IMR-90 (cell line): ENCODE data around the gene C1orf74. TPM values are rescaled to one million over a fixed set of nuclear protein-coding genes. Genes with fewer than 3 reads are reported as not detected.

Source experiments
- ATAC-seq: fragments of 200-7000 bp; cut with Tn5 transposase; 2 replicates; pipeline ENCODE4 v1.9.1; 2020; ENCODE audit warnings: low read depth, mild to moderate bottlenecking, moderate library complexity
- BruUV-seq: library from RNA; stranded (reverse); fragments of 400-500 nt; replicated peaks from 2 replicates; lab custom pipeline; 2021; lab: Mats Ljungman, UMichigan
- CTCF ChIA-PET: fragments of 300-600 bp; formaldehyde crosslinking; extraction: SDS; loops from one replicate; lab custom pipeline; 2021; ENCODE audit warnings: antibody characterized with exemption; lab: Yijun Ruan, JAX
- POLR2A ChIA-PET: fragments of 300-600 bp; sonication (Branson Sonifier 250); formaldehyde crosslinking; loops from one replicate; lab custom pipeline; 2022; ENCODE audit warnings: antibody characterized with exemption; ENCODE audit not compliant: unreplicated experiment; lab: Charles Lee
- DNase-seq: peaks from one replicate; pipeline ENCODE4 v3.0.0; 2013
- H2AFZ ChIP-seq: replicated peaks from 2 replicates; pipeline ENCODE3; 2013; ENCODE audit warnings: low read length, mild to moderate bottlenecking; ENCODE audit not compliant: poor library complexity
- H2AK5ac ChIP-seq: 2 replicates; pipeline ENCODE4 v1.6.1; 2013; ENCODE audit warnings: low read depth, low read length, inconsistent platforms
- H2AK9ac ChIP-seq: replicated peaks from 2 replicates; pipeline ENCODE3; 2013; ENCODE audit warnings: mild to moderate bottlenecking, low read depth, low read length, moderate library complexity; ENCODE audit not compliant: poor library complexity
- H2BK120ac ChIP-seq: 2 replicates; pipeline ENCODE4 v1.6.1; 2013; ENCODE audit warnings: low read depth, low read length, inconsistent platforms
- H2BK15ac ChIP-seq: 3 replicates; pipeline ENCODE4 v1.6.1; 2013; ENCODE audit warnings: low read depth, low read length, inconsistent platforms
- H2BK20ac ChIP-seq: 2 replicates; pipeline ENCODE4 v1.6.1; 2013; ENCODE audit warnings: low read depth, mild to moderate bottlenecking, inconsistent platforms, low read length, moderate library complexity
- H2BK5ac ChIP-seq: 2 replicates; pipeline ENCODE4 v1.6.1; 2013; ENCODE audit warnings: mild to moderate bottlenecking, low read depth, low read length, inconsistent platforms; ENCODE audit not compliant: poor library complexity, severe bottlenecking
- H3K14ac ChIP-seq: replicated peaks from 2 replicates; pipeline ENCODE4 v1.6.1; 2013; ENCODE audit warnings: low read depth, low read length, inconsistent platforms
- H3K18ac ChIP-seq: 2 replicates; pipeline ENCODE4 v1.6.1; 2013; ENCODE audit warnings: low read depth, low read length, control low read depth
- H3K23ac ChIP-seq: 2 replicates; pipeline ENCODE4 v1.6.1; 2013; ENCODE audit warnings: low read depth, low read length, inconsistent platforms
- H3K27ac ChIP-seq: 2 replicates; pipeline ENCODE4 v1.5.1; 2013; ENCODE audit warnings: mild to moderate bottlenecking, control low read depth, low read length; ENCODE audit not compliant: insufficient read depth
- H3K27me3 ChIP-seq: 2 replicates; pipeline ENCODE4 v1.6.1; 2013; ENCODE audit warnings: low read length; ENCODE audit not compliant: control insufficient read depth, insufficient read depth
- H3K36me3 ChIP-seq: 2 replicates; pipeline ENCODE4 v1.6.1; 2013; ENCODE audit warnings: low read length, mixed read lengths; ENCODE audit not compliant: control insufficient read depth, insufficient read depth
- H3K4ac ChIP-seq: 2 replicates; pipeline ENCODE4 v1.6.1; 2013; ENCODE audit warnings: low read depth, low read length, inconsistent platforms
- H3K4me1 ChIP-seq: 2 replicates; pipeline ENCODE4 v1.6.1; 2013; ENCODE audit warnings: low read length, mixed read lengths; ENCODE audit not compliant: control insufficient read depth, insufficient read depth
- H3K4me2 ChIP-seq: 2 replicates; pipeline ENCODE4 v1.6.1; 2013; ENCODE audit warnings: low read depth, mild to moderate bottlenecking, control low read depth, low read length, moderate library complexity
- H3K4me3 ChIP-seq: 2 replicates; pipeline ENCODE4 v1.5.1; 2013; ENCODE audit warnings: low read depth, mild to moderate bottlenecking, control low read depth, low read length, moderate library complexity; ENCODE audit not compliant: insufficient read depth
- H3K56ac ChIP-seq: 2 replicates; pipeline ENCODE4 v1.6.1; 2013; ENCODE audit warnings: low read length, inconsistent platforms; ENCODE audit not compliant: insufficient read depth; ENCODE audit errors: extremely low read depth
- H3K79me1 ChIP-seq, 2 experiments: 2 replicates each; pipeline ENCODE4 v1.6.1; 2013; ENCODE audit warnings: low read length in 2 of 2, inconsistent platforms in 1 of 2, low read depth in 1 of 2
- H3K9ac ChIP-seq: 2 replicates; pipeline ENCODE4 v1.6.1; 2013; ENCODE audit warnings: low read depth, low read length, control low read depth
- H3K9me1 ChIP-seq: 2 replicates; pipeline ENCODE4 v1.6.1; 2013; ENCODE audit warnings: low read length, inconsistent platforms; ENCODE audit not compliant: insufficient read depth
- H3K9me3 ChIP-seq: 2 replicates; pipeline ENCODE4 v1.6.1; 2013; ENCODE audit warnings: low read length; ENCODE audit not compliant: control insufficient read depth, insufficient read depth
- H4K20me1 ChIP-seq: 2 replicates; pipeline ENCODE4 v1.6.1; 2013; ENCODE audit warnings: low read length, inconsistent platforms; ENCODE audit not compliant: insufficient read depth
- H4K5ac ChIP-seq: 2 replicates; pipeline ENCODE4 v1.6.1; 2013; ENCODE audit warnings: mild to moderate bottlenecking, low read depth, low read length, control low read depth
- H4K8ac ChIP-seq, 2 experiments: 2 replicates each; pipeline ENCODE4 v1.6.1; 2013; ENCODE audit warnings: low read depth in 2 of 2, low read length in 2 of 2, control low read depth in 1 of 2, inconsistent platforms in 1 of 2
- H4K91ac ChIP-seq: 2 replicates; pipeline ENCODE4 v1.6.1; 2013; ENCODE audit warnings: low read depth, low read length, inconsistent platforms; ENCODE audit not compliant: insufficient read depth
- BHLHE40 ChIP-seq: fragments of 150-350 bp; IDR thresholded peaks from 2 replicates; pipeline ENCODE4 v1.6.1; 2016; ENCODE audit warnings: mild to moderate bottlenecking, low read depth, low read length
- CEBPB ChIP-seq: IDR thresholded peaks from 2 replicates; pipeline ENCODE4 v1.6.1; 2012; ENCODE audit warnings: low read depth, low read length, improper control_type of control experiment
- CHD1 ChIP-seq: IDR thresholded peaks from 2 replicates; pipeline ENCODE4 v1.6.1; 2012; ENCODE audit warnings: low read depth, low read length, improper control_type of control experiment
- FOS ChIP-seq: fragments of 150-350 bp; IDR thresholded peaks from 2 replicates; pipeline ENCODE4 v1.6.1; 2016; ENCODE audit warnings: low read depth, low read length
- MAFK ChIP-seq: IDR thresholded peaks from 2 replicates; pipeline ENCODE4 v1.6.1; 2012; ENCODE audit warnings: low read depth, low read length, improper control_type of control experiment
- MAZ ChIP-seq: IDR thresholded peaks from 2 replicates; pipeline ENCODE4 v1.6.1; 2012; ENCODE audit warnings: low read depth, mild to moderate bottlenecking, low read length, improper control_type of control experiment, moderate library complexity, borderline replicate concordance
- MXI1 ChIP-seq: IDR thresholded peaks from 2 replicates; pipeline ENCODE4 v1.6.1; 2012; ENCODE audit warnings: low read depth, mild to moderate bottlenecking, low read length, moderate library complexity, borderline replicate concordance
- NFE2L2 ChIP-seq: fragments of 150-350 bp; IDR thresholded peaks from 2 replicates; pipeline ENCODE4 v1.6.1; 2016; ENCODE audit warnings: low read depth, mild to moderate bottlenecking, low read length
- POLR2A ChIP-seq: IDR thresholded peaks from 2 replicates; pipeline ENCODE4 v1.6.1; 2012; ENCODE audit warnings: mild to moderate bottlenecking, low read depth, low read length
- RAD21 ChIP-seq: IDR thresholded peaks from 2 replicates; pipeline ENCODE4 v1.6.1; 2012; ENCODE audit warnings: low read length, improper control_type of control experiment
- RCOR1 ChIP-seq: IDR thresholded peaks from 2 replicates; pipeline ENCODE4 v1.6.1; 2012; ENCODE audit warnings: mild to moderate bottlenecking, low read length, improper control_type of control experiment; ENCODE audit not compliant: insufficient replicate concordance
- RFX5 ChIP-seq: IDR thresholded peaks from 2 replicates; pipeline ENCODE4 v1.8.0; 2012; ENCODE audit warnings: low read depth, mild to moderate bottlenecking, low read length, moderate library complexity
- SMC3 ChIP-seq: fragments of 150-350 bp; IDR thresholded peaks from 2 replicates; pipeline ENCODE4 v1.6.1; 2016; ENCODE audit warnings: low read depth, mild to moderate bottlenecking, antibody characterized with exemption, low read length, moderate library complexity
- WGBS, 2 experiments: methylation state at CpG; one replicate each; pipeline versions ENCODE4 v1.1.5 to v1.1.7; 2013; ENCODE audit warnings: missing lambda C conversion rate in 2 of 2; ENCODE audit not compliant: insufficient read length in 1 of 2; ENCODE audit errors: extremely low coverage in 2 of 2; 5-methylcytosine and 5-hydroxymethylcytosine counted together
- dilution Hi-C: fragments of 300-500 bp; cut with HindIII; formaldehyde crosslinking; loops from one replicate; pipeline ENCODE4 v1.14.3; 2018; ENCODE audit warnings: low sequenced_read_pairs; ENCODE audit not compliant: unreplicated experiment
- in situ Hi-C: fragments of 300-500 bp; cut with MboI; formaldehyde crosslinking; loops from 3 replicates; pipeline ENCODE4 v1.14.3; 2019; ENCODE audit warnings: low sequenced_read_pairs, inconsistent platforms, mixed read lengths
- intact Hi-C: fragments of 100-400 bp; cut with micrococcal nuclease; formaldehyde crosslinking; loops from 2 replicates; pipeline ENCODE4 v1.10.0; 2022
- polyA plus RNA-seq, 3 experiments: library from polyadenylated mRNA; depleted of rRNA; stranded (reverse); fragments of >200 nt; gene quantifications; 2 replicates each; pipeline ENCODE4 v1.2.3, GENCODE V29; 2012; ENCODE audit warnings: low replicate concordance in 1 of 3
- total RNA-seq: library from RNA; depleted of rRNA; stranded (reverse); fragments of >200 nt; gene quantifications from 2 replicates; pipeline ENCODE4 v1.2.3, GENCODE V29; 2012
- TF ChIP-seq, protein P1 (sequence below): fragments of 150-350 bp; IDR thresholded peaks from 2 replicates; pipeline ENCODE4 v1.6.1; 2017; ENCODE audit warnings: mild to moderate bottlenecking, antibody characterized with exemption, low read length, low read depth
- TF ChIP-seq, protein P2 (sequence below): fragments of 150-350 bp; IDR thresholded peaks from 2 replicates; pipeline ENCODE4 v1.6.1; 2016; ENCODE audit warnings: low read depth, mild to moderate bottlenecking, low read length, moderate library complexity, borderline replicate concordance
- TF ChIP-seq, protein P3 (sequence below): conservative IDR thresholded peaks from 2 replicates; pipeline ENCODE4 v1.5.1; 2012; ENCODE audit warnings: mild to moderate bottlenecking, low read depth, low read length, improper control_type of control experiment

Gene C1orf74
- total and polyA plus RNA-seq, 2 of the 4 experiments (the other 2 are of a cell fraction): 1.1 to 4.3 TPM

DNA sequence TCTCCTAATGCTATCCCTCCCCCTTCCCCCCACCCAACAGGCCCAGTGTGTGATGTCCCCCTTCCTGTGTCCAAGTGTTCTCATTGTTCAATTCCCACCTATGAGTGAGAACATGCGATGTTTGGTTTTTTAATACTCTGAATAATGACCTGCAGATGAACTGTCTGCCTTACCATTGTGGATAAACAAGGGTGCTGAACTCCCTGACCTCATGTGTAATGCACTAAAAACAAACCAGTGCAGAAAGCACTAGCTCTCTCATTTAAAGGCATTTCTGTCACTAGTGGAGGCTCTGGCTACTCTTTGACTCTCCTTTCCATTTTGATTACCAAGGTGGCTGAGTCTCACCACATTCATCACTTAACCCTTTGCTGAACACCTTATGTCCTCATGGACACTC is 51.6 kb downstream of the C1orf74 start:
- no peak overlapping the region for H2AK5ac ChIP-seq
- no peak overlapping the region for H3K4me2 ChIP-seq
- in situ Hi-C loops: no loop called here
- H3K36me3 ChIP-seq: no peaks in the 10 kb centered on the region
- no peaks in the 10 kb centered on the region for H4K20me1 ChIP-seq
- H3K9ac ChIP-seq: no peak overlapping the region
- H3K23ac ChIP-seq: no peak overlapping the region
- intact Hi-C loops: no loop called here
- H3K4ac ChIP-seq: no peak overlapping the region
- H4K5ac ChIP-seq: no peak overlapping the region
- no CpG with 5 or more reads among the region's 1 CpG for WGBS, 2 experiments
- H3K4me1 ChIP-seq: peaks cover 1% of the 10 kb centered on the region; the same call in 1 of the 2 replicates
- H2BK5ac ChIP-seq: no peak overlapping the region
- H3K14ac ChIP-seq: no peak overlapping the region
- H4K91ac ChIP-seq: no peak overlapping the region
- H3K9me3 ChIP-seq: no peaks in the 10 kb centered on the region
- H2AFZ ChIP-seq: no peak overlapping the region
- H3K27me3 ChIP-seq: peaks cover 4% of the 10 kb centered on the region
- no peak overlapping the region for H2BK20ac ChIP-seq
- H3K9me1 ChIP-seq: no peaks in the 10 kb centered on the region
- POLR2A ChIA-PET: no interaction called here
- dilution Hi-C loops: no loop called here
- H3K27ac ChIP-seq: no peak overlapping the region
- H2BK120ac ChIP-seq: no peak overlapping the region
- no peak overlapping the region for H3K56ac ChIP-seq
- H4K8ac ChIP-seq: no peak overlapping the region
- ATAC-seq: 0 out of 2 replicates have a peak, but pooled peaks have one; percentile 44
- H2BK15ac ChIP-seq: no peak overlapping the region
- no peak overlapping the region for H2AK9ac ChIP-seq
- H3K79me1 ChIP-seq: no peaks in the 10 kb centered on the region
- CTCF ChIA-PET: no interaction called here
- DNase-seq: no peak
- TF ChIP-seq, protein P1, sequence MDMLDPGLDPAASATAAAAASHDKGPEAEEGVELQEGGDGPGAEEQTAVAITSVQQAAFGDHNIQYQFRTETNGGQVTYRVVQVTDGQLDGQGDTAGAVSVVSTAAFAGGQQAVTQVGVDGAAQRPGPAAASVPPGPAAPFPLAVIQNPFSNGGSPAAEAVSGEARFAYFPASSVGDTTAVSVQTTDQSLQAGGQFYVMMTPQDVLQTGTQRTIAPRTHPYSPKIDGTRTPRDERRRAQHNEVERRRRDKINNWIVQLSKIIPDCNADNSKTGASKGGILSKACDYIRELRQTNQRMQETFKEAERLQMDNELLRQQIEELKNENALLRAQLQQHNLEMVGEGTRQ: no peak
- TF ChIP-seq RCOR1 (no peak), MAZ (no peak), NFE2L2 (no peak), CEBPB (no peak), RAD21 (no peak), MAFK (no peak), CHD1 (no peak), BHLHE40 (no peak), POLR2A (no peak), MXI1 (no peak), RFX5 (no peak), SMC3 (no peak), FOS (no peak)
- TF ChIP-seq, protein P2, sequence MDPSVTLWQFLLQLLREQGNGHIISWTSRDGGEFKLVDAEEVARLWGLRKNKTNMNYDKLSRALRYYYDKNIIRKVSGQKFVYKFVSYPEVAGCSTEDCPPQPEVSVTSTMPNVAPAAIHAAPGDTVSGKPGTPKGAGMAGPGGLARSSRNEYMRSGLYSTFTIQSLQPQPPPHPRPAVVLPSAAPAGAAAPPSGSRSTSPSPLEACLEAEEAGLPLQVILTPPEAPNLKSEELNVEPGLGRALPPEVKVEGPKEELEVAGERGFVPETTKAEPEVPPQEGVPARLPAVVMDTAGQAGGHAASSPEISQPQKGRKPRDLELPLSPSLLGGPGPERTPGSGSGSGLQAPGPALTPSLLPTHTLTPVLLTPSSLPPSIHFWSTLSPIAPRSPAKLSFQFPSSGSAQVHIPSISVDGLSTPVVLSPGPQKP: no peak
- TF ChIP-seq, protein P3, sequence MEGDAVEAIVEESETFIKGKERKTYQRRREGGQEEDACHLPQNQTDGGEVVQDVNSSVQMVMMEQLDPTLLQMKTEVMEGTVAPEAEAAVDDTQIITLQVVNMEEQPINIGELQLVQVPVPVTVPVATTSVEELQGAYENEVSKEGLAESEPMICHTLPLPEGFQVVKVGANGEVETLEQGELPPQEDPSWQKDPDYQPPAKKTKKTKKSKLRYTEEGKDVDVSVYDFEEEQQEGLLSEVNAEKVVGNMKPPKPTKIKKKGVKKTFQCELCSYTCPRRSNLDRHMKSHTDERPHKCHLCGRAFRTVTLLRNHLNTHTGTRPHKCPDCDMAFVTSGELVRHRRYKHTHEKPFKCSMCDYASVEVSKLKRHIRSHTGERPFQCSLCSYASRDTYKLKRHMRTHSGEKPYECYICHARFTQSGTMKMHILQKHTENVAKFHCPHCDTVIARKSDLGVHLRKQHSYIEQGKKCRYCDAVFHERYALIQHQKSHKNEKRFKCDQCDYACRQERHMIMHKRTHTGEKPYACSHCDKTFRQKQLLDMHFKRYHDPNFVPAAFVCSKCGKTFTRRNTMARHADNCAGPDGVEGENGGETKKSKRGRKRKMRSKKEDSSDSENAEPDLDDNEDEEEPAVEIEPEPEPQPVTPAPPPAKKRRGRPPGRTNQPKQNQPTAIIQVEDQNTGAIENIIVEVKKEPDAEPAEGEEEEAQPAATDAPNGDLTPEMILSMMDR: no peak
- no peak overlapping the region for H3K18ac ChIP-seq
- BruUV-seq: no TSS peak
- no peak overlapping the region for H3K4me3 ChIP-seq
